Left lung (tissue), 10 donors: ENCODE measurements around the gene ERBB4. TPM values are rescaled to one million over a fixed set of nuclear protein-coding genes. Genes with fewer than 3 reads are reported as not detected.

ENCODE experiments used
- ATAC-seq: fragments of 200-7000 bp; cut with Tn5 transposase; one replicate; pipeline ENCODE4 v1.9.1; 2020; ENCODE audit warnings: moderate library complexity
- DNase-seq, 4 donors: peaks; one replicate each; pipeline ENCODE4 v3.0.0-alpha.2; 2013 to 2020
- H3K27ac ChIP-seq, 2 donors: fragments of 200-600 bp; sonication (generic) in 1 of 2; one replicate each; pipeline versions ENCODE4 v1.5.0 to v1.8.0; 2020 to 2021
- H3K27me3 ChIP-seq, 2 donors: fragments of 200-600 bp; sonication (generic) in 1 of 2; one replicate each; pipeline versions ENCODE4 v1.5.0 to v1.8.0; 2020 to 2021
- H3K36me3 ChIP-seq, 2 donors: fragments of 200-600 bp; sonication (generic) in 1 of 2; one replicate each; pipeline versions ENCODE4 v1.5.0 to v1.8.0; 2020 to 2021
- H3K4me1 ChIP-seq, 2 donors: fragments of 200-600 bp; one replicate each; pipeline ENCODE4 v1.8.0; 2021
- H3K4me3 ChIP-seq, 2 donors: fragments of 200-600 bp; sonication (generic) in 1 of 2; one replicate each; pipeline versions ENCODE4 v1.5.0 to v1.8.0; 2020 to 2021; ENCODE audit warnings: mild to moderate bottlenecking in 1 of 2
- H3K9me3 ChIP-seq, 2 donors: fragments of 200-600 bp; sonication (generic) in 1 of 2; one replicate each; pipeline versions ENCODE4 v1.5.0 to v1.8.0; 2020 to 2021
- CTCF ChIP-seq, 2 donors: fragments of 200-600 bp; sonication (generic) in 1 of 2; IDR thresholded peaks; one replicate each; pipeline versions ENCODE4 v1.5.0 to v1.8.0; 2021; ENCODE audit warnings: antibody characterized with exemption in 2 of 2
- intact Hi-C, 2 donors: fragments of 100-400 bp; cut with DNase I; formaldehyde crosslinking; loops; one replicate each; pipeline versions ENCODE4 v1.11.2 to v1.14.2; 2022
- polyA plus RNA-seq, 6 donors: library from polyadenylated mRNA; unstranded; fragments of 120-200 nt; gene quantifications; one replicate each; pipeline ENCODE4 v1.2.1, GENCODE V29; 2013; ENCODE audit not compliant: insufficient read length in 6 of 6
- total RNA-seq, 2 donors: library from RNA; stranded (reverse); fragmentation: NEBNext Ultra II Directional; extraction: Animal tissue kit (Norgen Biotek cat#: 25700); gene quantifications; one replicate each; pipeline ENCODE4 v1.2.1, GENCODE V29; 2021
- donor health status: DM: no; HTN: yes; CAD: no.
- donor health status: DM: no; HTN: no; CAD: no.

The ERBB4 gene
- total and polyA plus RNA-seq, 8 donors = 0.89 to 16.0 (median 1.4) TPM

- Histone ChIP-seq H3K27ac (no peak overlapping the region), H3K27me3 (no peaks in the 10 kb centered on the region), H3K36me3 (no peaks in the 10 kb centered on the region), H3K9me3 (peaks cover 0 to 5% of the 10 kb centered on the region in 2 donors), H3K4me3 (no peak overlapping the region), H3K4me1 (no peaks in the 10 kb centered on the region)
- DNase-seq = no peak
- no peak for TF ChIP-seq CTCF (IDR thresholded peaks at IDR 0.05)
- intact Hi-C loops = no loop called here
- no peak for ATAC-seq
Measured at GRCh38 chr2:212423089-212423488, 115.5 kb downstream of the ERBB4 start.

GRCh38 chr2:212421556-212422334 lies 116.9 kb downstream of the ERBB4 start:
- Histone ChIP-seq H3K4me3 (no peak overlapping the region), H3K36me3 (no peaks in the 10 kb centered on the region), H3K27ac (no peak overlapping the region), H3K27me3 (no peaks in the 10 kb centered on the region), H3K4me1 (no peaks in the 10 kb centered on the region), H3K9me3 (peaks cover 0 to 5% of the 10 kb centered on the region in 2 donors)
- no peak for ATAC-seq
- no peak for TF ChIP-seq CTCF (IDR thresholded peaks at IDR 0.05)
- DNase-seq = no peak
- intact Hi-C loops = no loop called here

GRCh38 chr2:212416086-212416485 lies 122.5 kb downstream of the ERBB4 start:
- no peaks in the 10 kb centered on the region for H3K36me3 ChIP-seq
- DNase-seq = no peak
- no peak for TF ChIP-seq CTCF (IDR thresholded peaks at IDR 0.05)

GRCh38 chr2:212414767-212415211 lies 123.8 kb downstream of the ERBB4 start:
- H3K27ac ChIP-seq = no peak overlapping the region
- intact Hi-C loops = no loop called here
- DNase-seq (no peak), ATAC-seq (no peak)
- no peaks in the 10 kb centered on the region for H3K27me3 ChIP-seq
- H3K36me3 ChIP-seq = no peaks in the 10 kb centered on the region
- TF ChIP-seq CTCF (IDR thresholded peaks at IDR 0.05) = no peak
- H3K4me1 ChIP-seq = no peaks in the 10 kb centered on the region
- no peaks in the 10 kb centered on the region for H3K9me3 ChIP-seq
- no peak overlapping the region for H3K4me3 ChIP-seq

More at GRCh38 chr2:212416086-212416485, 122.5 kb downstream of the ERBB4 start:
- no peaks in the 10 kb centered on the region for H3K9me3 ChIP-seq
- intact Hi-C loops = no loop called here
- H3K27me3 ChIP-seq = no peaks in the 10 kb centered on the region
- H3K27ac ChIP-seq = no peak overlapping the region
- ATAC-seq = no peak
- no peak overlapping the region for H3K4me3 ChIP-seq
- no peaks in the 10 kb centered on the region for H3K4me1 ChIP-seq

- H3K36me3 ChIP-seq = no peaks in the 10 kb centered on the region
- H3K27ac ChIP-seq = no peak overlapping the region
- no peak for TF ChIP-seq CTCF (IDR thresholded peaks at IDR 0.05)
- DNase-seq (no peak), ATAC-seq (no peak)
- intact Hi-C loops = no loop called here
- H3K27me3 ChIP-seq = no peaks in the 10 kb centered on the region
- no peaks in the 10 kb centered on the region for H3K4me1 ChIP-seq
- H3K9me3 ChIP-seq = no peaks in the 10 kb centered on the region
- no peak overlapping the region for H3K4me3 ChIP-seq
Measured at GRCh38 chr2:212409560-212409959, 129.0 kb downstream of the ERBB4 start.
